Endodermal cell (in vitro differentiated cells): ENCODE results near the gene CHRNE. TPM values are rescaled to one million over a fixed set of nuclear protein-coding genes. Genes with fewer than 3 reads are reported as not detected.
A peak's percentile ranks its signal among the peaks of the same experiment; 100 is the strongest.

Source experiments
- DNase-seq: peaks from one replicate; pipeline ENCODE4 v3.0.0-alpha.2; 2017
- H3K27ac ChIP-seq: 2 replicates; pipeline ENCODE4 v1.5.1; 2013; ENCODE audit warnings: mild to moderate bottlenecking, low read depth, low read length, moderate library complexity
- H3K27me3 ChIP-seq: 2 replicates; pipeline ENCODE4 v1.6.1; 2013; ENCODE audit warnings: mild to moderate bottlenecking, low read length, moderate library complexity; ENCODE audit not compliant: insufficient read depth, control insufficient read depth, poor library complexity, severe bottlenecking
- H3K36me3 ChIP-seq: 2 replicates; pipeline ENCODE4 v1.7.0; 2013; ENCODE audit warnings: mild to moderate bottlenecking, low read length, moderate library complexity; ENCODE audit not compliant: control insufficient read depth, insufficient read depth
- H3K4me1 ChIP-seq: one replicate; pipeline ENCODE4 v1.7.0; 2013; ENCODE audit warnings: low read length; ENCODE audit not compliant: control insufficient read depth, insufficient read depth
- H3K4me3 ChIP-seq: 2 replicates; pipeline ENCODE4 v1.5.1; 2013; ENCODE audit warnings: mild to moderate bottlenecking, low read length, moderate library complexity
- H3K9ac ChIP-seq: 2 replicates; pipeline ENCODE4 v1.6.1; 2013; ENCODE audit warnings: mild to moderate bottlenecking, low read length, moderate library complexity; ENCODE audit not compliant: poor library complexity, severe bottlenecking; ENCODE audit errors: extremely low read depth
- H3K9me3 ChIP-seq: 2 replicates; pipeline ENCODE4 v1.6.1; 2013; ENCODE audit warnings: mild to moderate bottlenecking, low read length, moderate library complexity; ENCODE audit not compliant: control insufficient read depth
- H3K27ac Mint-ChIP-seq: 2 replicates; pipeline ENCODE4 v1.8.0; 2020; ENCODE audit warnings: mixed read lengths
- H3K27me3 Mint-ChIP-seq: 2 replicates; pipeline ENCODE4 v1.8.0; 2021; ENCODE audit warnings: mild to moderate bottlenecking, mixed read lengths; ENCODE audit not compliant: insufficient read depth
- H3K36me3 Mint-ChIP-seq: 2 replicates; pipeline ENCODE4 v1.8.0; 2020; ENCODE audit warnings: low read depth, mixed read lengths
- H3K4me1 Mint-ChIP-seq: 2 replicates; pipeline ENCODE4 v1.8.0; 2020; ENCODE audit warnings: mixed read lengths
- H3K4me3 Mint-ChIP-seq: 2 replicates; pipeline ENCODE4 v1.8.0; 2020; ENCODE audit warnings: mild to moderate bottlenecking, moderate library complexity, mixed read lengths
- H3K9me3 Mint-ChIP-seq: 2 replicates; pipeline ENCODE4 v1.8.0; 2020; ENCODE audit warnings: mild to moderate bottlenecking, mixed read lengths
- WGBS, 2 experiments: methylation state at CpG; one replicate each; pipeline versions ENCODE4 v1.1.5 to v1.1.7; 2013; ENCODE audit warnings: missing lambda C conversion rate in 2 of 2, mixed read lengths in 1 of 2; ENCODE audit not compliant: insufficient coverage in 1 of 2, insufficient read length in 1 of 2; 5-methylcytosine and 5-hydroxymethylcytosine counted together
- total RNA-seq, 2 donors: library from RNA; stranded (reverse); fragmentation: NEBNext Ultra II Directional in 1 of 2; extraction: Animal tissue kit (Norgen Biotek cat#: 25700) in 1 of 2; gene quantifications; 2 replicates in 1 of 2; 3 replicates in 1 of 2; pipeline ENCODE4 v1.2.1, GENCODE V29; 2021
- TF ChIP-seq, protein P1 (sequence below): fragments of 200-600 bp; sonication (generic); conservative IDR thresholded peaks from 2 replicates; pipeline ENCODE4 v1.5.0; 2021; ENCODE audit warnings: antibody characterized with exemption, mild to moderate bottlenecking

CHRNE gene
- total RNA-seq, 2 donors from 2014 or later, result 0.71 to 1.2 TPM

DNA sequence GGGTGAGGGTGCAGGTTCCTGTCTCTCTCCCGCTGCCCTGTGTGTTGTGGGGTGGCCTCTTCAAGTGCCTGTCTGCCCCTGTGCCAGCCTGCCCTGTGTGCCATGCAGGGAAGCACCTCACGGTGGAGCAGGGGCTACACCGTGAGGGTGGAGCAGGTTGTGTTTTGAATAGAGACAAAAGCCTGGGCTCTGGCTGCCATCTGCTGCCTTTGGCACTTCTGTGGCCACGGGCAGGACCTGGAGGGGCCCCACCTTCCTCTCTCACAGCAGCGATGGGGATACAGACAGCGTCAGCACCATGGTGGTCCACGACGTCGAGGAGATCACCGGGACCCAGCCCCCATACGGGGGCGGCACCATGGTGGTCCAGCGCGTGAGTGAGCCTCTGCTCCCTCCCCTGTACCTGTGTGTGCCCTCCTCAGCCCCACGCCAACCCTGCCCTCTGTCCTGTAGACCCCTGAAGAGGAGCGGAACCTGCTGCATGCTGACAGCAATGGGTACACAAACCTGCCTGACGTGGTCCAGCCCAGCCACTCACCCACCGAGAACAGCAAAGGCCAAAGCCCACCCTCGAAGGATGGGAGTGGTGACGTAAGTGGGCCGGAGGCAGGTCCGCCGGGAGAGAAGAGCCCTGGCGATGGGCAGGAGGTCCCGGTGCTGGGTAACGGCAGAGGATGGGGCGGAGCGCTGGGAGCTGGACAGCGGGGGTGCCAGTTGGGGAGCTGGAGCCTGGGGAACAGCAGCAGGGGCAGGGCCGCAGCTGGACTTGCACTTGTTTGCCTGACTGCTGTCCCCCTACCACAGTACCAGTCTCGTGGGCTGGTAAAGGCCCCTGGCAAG lies 9.0 kb downstream of the CHRNE start:
- peaks cover 39% of the 10 kb centered on the region for H3K36me3 ChIP-seq
- H3K9me3 Mint-ChIP-seq, result no peaks in the 10 kb centered on the region

DNA sequence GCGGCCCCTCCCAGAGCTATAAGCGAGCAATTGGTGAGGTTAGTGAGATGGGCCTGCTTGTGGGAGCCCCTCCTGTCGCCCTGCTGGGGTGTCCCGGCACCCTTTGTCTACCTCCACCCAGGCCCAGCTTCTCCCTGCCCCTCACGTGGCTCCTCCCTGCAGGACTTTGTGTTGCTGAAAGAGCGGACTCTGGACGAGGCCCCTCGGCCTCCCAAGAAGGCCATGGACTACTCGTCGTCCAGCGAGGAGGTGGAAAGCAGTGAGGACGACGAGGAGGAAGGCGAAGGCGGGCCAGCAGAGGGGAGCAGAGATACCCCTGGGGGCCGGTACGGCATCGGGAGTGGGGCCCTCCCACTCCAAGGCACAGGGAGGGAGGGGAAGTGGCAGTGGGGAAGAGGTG lies 9.6 kb downstream of the CHRNE start:
- Histone ChIP-seq H3K9me3 (no peaks in the 10 kb centered on the region), H3K27ac (no peak overlapping the region), H3K4me3 (no peak overlapping the region), H3K36me3 (peaks cover 43% of the 10 kb centered on the region), H3K4me1 (no peaks in the 10 kb centered on the region), H3K9ac (no peak overlapping the region), H3K27me3 (no peaks in the 10 kb centered on the region)
- no peaks in the 10 kb centered on the region for H3K9me3 Mint-ChIP-seq
- H3K27ac Mint-ChIP-seq, result no peak overlapping the region
- H3K4me3 Mint-ChIP-seq, result no peak overlapping the region
- TF ChIP-seq, protein P1, sequence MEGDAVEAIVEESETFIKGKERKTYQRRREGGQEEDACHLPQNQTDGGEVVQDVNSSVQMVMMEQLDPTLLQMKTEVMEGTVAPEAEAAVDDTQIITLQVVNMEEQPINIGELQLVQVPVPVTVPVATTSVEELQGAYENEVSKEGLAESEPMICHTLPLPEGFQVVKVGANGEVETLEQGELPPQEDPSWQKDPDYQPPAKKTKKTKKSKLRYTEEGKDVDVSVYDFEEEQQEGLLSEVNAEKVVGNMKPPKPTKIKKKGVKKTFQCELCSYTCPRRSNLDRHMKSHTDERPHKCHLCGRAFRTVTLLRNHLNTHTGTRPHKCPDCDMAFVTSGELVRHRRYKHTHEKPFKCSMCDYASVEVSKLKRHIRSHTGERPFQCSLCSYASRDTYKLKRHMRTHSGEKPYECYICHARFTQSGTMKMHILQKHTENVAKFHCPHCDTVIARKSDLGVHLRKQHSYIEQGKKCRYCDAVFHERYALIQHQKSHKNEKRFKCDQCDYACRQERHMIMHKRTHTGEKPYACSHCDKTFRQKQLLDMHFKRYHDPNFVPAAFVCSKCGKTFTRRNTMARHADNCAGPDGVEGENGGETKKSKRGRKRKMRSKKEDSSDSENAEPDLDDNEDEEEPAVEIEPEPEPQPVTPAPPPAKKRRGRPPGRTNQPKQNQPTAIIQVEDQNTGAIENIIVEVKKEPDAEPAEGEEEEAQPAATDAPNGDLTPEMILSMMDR, result no peak
- 90 to 98% methylated on average over 7 to 18 of the region's 18 CpGs for WGBS, 2 experiments
- peaks cover 34% of the 10 kb centered on the region for H3K36me3 Mint-ChIP-seq
- H3K4me1 Mint-ChIP-seq, result no peaks in the 10 kb centered on the region
- no peaks in the 10 kb centered on the region for H3K27me3 Mint-ChIP-seq
- DNase-seq, result peak; percentile 40

More for the DNA sequence above, 9.0 kb downstream of the CHRNE start:
- peaks cover 30% of the 10 kb centered on the region for H3K36me3 Mint-ChIP-seq
- H3K27me3 ChIP-seq, result no peaks in the 10 kb centered on the region
- no peak overlapping the region for H3K4me3 ChIP-seq
- DNase-seq, result peak; percentile 46
- H3K27ac Mint-ChIP-seq, result no peak overlapping the region
- no peaks in the 10 kb centered on the region for H3K4me1 Mint-ChIP-seq
- H3K4me3 Mint-ChIP-seq, result no peak overlapping the region
- H3K4me1 ChIP-seq, result no peaks in the 10 kb centered on the region
- TF ChIP-seq, protein P1, result no peak
- H3K9ac ChIP-seq, result no peak overlapping the region
- H3K27me3 Mint-ChIP-seq, result no peaks in the 10 kb centered on the region
- no peak overlapping the region for H3K27ac ChIP-seq
- H3K9me3 ChIP-seq, result no peaks in the 10 kb centered on the region
- WGBS, 2 experiments, result 95% methylated on average over 18 to 31 of the region's 31 CpGs

DNA sequence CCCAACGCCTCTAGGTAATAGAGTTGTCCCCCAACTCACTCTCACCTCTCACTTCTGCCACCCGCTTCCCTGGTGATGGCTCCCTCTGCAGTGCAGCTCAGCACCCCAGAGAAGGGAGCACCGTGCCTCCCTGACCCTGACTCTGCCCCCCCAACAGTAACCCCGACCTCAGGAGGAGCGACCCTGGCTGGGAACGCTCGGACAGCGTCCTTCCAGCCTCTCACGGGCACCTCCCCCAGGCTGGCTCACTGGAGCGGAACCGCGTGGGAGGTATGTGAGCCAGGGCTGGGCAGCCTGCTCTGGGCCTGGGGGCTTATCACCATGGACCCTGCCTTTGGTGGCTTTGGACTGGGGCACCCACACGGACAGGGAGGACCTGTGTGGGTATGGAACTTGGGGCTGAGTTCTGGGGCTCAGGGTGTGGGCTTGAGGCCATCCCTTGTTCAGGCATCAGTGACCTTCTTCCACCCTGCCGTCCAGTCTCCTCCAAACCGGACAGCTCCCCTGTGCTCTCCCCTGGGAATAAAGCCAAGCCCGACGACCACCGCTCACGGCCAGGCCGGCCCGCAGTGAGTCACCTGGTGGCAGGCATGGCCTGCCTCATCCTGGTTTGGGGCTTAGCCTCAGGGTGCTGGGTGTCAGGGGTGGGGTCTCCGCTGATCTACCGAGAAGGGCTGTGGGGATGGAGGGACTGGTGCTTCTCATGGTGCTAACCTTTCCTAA lies 10.2 kb downstream of the CHRNE start:
- H3K27me3 ChIP-seq, result no peaks in the 10 kb centered on the region
- H3K9ac ChIP-seq, result no peak overlapping the region
- H3K4me1 ChIP-seq, result no peaks in the 10 kb centered on the region
- H3K36me3 ChIP-seq, result peaks cover 43% of the 10 kb centered on the region
- Mint-ChIP-seq H3K27me3 (no peaks in the 10 kb centered on the region), H3K4me3 (no peak overlapping the region), H3K27ac (no peak overlapping the region), H3K4me1 (no peaks in the 10 kb centered on the region), H3K36me3 (peaks cover 34% of the 10 kb centered on the region), H3K9me3 (no peaks in the 10 kb centered on the region)
- WGBS, 2 experiments, result 80 to 96% methylated on average over 9 to 23 of the region's 23 CpGs
- no peaks in the 10 kb centered on the region for H3K9me3 ChIP-seq
- H3K4me3 ChIP-seq, result no peak overlapping the region
- peak; percentile 41 for DNase-seq
- no peak overlapping the region for H3K27ac ChIP-seq
- TF ChIP-seq, protein P1, result no peak
